Measurements from ENCODE around the gene DDX1. TPM values are rescaled to one million over a fixed set of nuclear protein-coding genes. Genes with fewer than 3 reads are reported as not detected.

Gene DDX1
- polyA plus RNA-seq, 1 donor from 2014 or later, result 38.0 TPM

DNA sequence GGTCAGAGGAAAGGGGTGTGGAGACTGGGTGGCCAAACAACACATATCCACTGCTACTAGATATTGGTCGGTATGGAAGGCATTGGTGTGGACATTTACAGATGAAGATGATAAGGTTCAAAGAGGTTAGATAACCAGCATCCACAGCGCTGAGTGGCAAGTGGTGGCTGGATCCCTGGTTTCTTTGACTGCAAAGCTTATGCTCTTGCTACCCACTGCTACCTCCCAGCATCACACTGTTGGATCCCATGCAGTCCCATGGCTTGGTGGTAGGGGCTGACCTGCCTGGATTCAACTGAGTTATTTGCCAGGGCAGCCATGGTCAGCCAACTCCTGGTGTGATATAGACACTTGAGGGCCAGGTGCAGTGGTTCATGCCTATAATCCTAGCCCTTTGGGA is 53.6 kb downstream of the DDX1 start:
- Mint-ChIP-seq H3K27me3 (no peaks in the 10 kb centered on the region), H3K4me3 (no peak overlapping the region), H3K27ac (no peak overlapping the region), H3K4me1 (peaks cover 0 to 5% (median 0%) of the 10 kb centered on the region in 3 donors), H3K36me3 (peaks cover 12% of the 10 kb centered on the region), H3K9me3 (peaks cover 0 to 7% (median 6%) of the 10 kb centered on the region in 3 donors)

DNA sequence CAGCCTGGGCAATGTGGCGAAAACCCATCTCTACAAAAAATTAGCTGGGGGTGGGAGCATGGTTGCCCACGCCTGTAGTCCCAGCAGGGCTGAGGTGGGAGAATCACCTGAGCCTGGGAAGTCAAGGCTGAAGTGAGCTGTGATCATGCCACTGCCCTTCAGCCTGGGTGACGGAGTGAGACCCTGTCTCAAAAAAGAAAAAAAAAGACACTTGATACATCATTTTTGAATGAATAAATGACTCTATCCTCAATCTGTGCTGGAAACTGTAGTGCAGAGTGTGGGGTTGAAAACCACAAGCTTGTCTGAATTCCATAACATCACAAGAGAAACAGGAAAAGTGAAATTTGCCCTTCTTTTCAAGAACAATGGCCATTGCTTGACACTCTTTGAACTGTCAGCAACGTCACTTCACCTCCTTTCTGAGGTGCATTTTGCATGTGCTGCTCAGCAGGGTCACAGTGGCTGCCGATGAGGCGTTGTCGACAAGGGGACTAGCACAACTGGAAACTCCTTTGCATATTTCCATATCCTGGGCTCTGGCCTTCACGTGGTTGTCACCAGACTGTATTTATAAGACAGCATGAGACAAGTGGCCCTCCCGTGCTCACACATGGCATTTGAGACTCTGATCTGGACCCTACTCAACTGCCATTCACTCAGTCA is 54.2 kb downstream of the DDX1 start:
- H3K36me3 Mint-ChIP-seq, result peaks cover 12% of the 10 kb centered on the region
- no peaks in the 10 kb centered on the region for H3K27me3 Mint-ChIP-seq
- no peak overlapping the region for H3K4me3 Mint-ChIP-seq
- peaks cover 0 to 5% (median 0%) of the 10 kb centered on the region in 3 donors for H3K4me1 Mint-ChIP-seq
- no peak overlapping the region for H3K27ac Mint-ChIP-seq
- H3K9me3 Mint-ChIP-seq, result peaks cover 0 to 7% (median 6%) of the 10 kb centered on the region in 3 donors

DNA sequence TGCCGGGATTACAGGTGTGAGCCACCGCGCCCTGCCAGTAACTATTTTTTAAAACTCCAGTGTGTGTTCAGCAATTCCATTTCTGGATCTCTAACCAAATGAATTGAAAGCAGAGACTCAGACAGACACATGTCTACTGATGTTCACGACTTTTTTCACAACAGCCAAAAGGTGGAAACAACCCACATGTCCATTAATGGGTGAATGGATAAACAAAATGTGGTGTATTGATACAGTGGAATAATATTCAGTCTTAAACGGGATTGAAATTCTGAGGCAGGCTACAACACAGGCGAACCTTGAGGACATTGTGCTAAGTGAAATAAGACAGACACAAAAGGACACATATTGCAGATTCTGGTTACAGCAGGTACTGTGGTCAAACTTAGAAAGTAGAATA is 55.0 kb downstream of the DDX1 start:
- Mint-ChIP-seq H3K27me3 (no peaks in the 10 kb centered on the region), H3K4me1 (peaks cover 0 to 5% (median 0%) of the 10 kb centered on the region in 3 donors), H3K9me3 (no peaks in the 10 kb centered on the region), H3K36me3 (peaks cover 6% of the 10 kb centered on the region), H3K4me3 (peak overlapping the region in 1 of 4 donors; percentile 33), H3K27ac (no peak overlapping the region)

- Mint-ChIP-seq H3K4me1 (peaks cover 0 to 5% (median 0%) of the 10 kb centered on the region in 3 donors), H3K9me3 (no peaks in the 10 kb centered on the region), H3K36me3 (peaks cover 1% of the 10 kb centered on the region), H3K4me3 (no peak overlapping the region), H3K27ac (peak overlapping the region in 1 of 3 donors; percentile 20), H3K27me3 (no peaks in the 10 kb centered on the region)
Measured at GRCh38 chr2:15647622-15648590, 56.2 kb downstream of the DDX1 start.

- Mint-ChIP-seq H3K36me3 (peaks cover 1% of the 10 kb centered on the region), H3K4me3 (no peak overlapping the region), H3K9me3 (no peaks in the 10 kb centered on the region)
Measured at GRCh38 chr2:15648593-15649525, 57.2 kb downstream of the DDX1 start.

DNA sequence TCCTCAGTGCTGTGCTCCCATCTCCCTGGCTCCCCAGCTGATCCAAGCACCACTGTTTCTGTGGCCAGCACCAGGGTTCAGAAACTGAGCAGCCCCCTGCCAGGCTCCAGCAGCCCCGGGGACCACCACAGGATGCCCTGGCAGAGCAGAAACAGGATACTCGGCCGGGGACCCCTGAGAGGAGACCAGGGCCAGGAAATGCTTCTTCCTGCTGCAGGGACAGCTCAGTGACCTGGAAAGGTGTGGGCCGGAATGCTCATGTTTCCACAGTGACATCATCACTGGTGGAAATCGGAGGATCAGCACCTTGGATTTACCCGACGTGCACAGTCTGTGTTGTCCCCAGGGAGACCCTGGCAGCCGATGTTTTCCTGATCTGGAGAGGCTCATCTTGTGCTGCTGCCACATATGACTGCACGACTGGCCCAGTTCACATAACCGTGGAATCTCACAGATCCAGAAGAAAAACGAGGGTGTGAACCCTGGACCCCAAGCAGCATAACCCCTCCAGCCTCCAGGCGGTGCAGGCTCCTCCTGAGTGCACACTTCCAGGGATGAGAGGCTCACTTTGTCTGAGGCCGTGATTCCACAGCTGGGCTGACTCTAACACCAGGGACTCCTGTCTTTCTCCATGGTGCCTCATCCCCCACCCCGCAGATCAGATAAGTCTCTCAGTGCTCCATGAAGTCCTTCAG is 58.0 kb downstream of the DDX1 start:
- peaks cover 0 to 5% (median 0%) of the 10 kb centered on the region in 3 donors for H3K4me1 Mint-ChIP-seq
- no peak overlapping the region for H3K4me3 Mint-ChIP-seq
- peaks cover 1% of the 10 kb centered on the region for H3K36me3 Mint-ChIP-seq
- no peaks in the 10 kb centered on the region for H3K27me3 Mint-ChIP-seq
- no peak overlapping the region for H3K27ac Mint-ChIP-seq
- H3K9me3 Mint-ChIP-seq, result no peaks in the 10 kb centered on the region

More at GRCh38 chr2:15648593-15649525, 57.2 kb downstream of the DDX1 start:
- Mint-ChIP-seq H3K27ac (no peak overlapping the region), H3K27me3 (no peaks in the 10 kb centered on the region), H3K4me1 (peaks cover 0 to 5% (median 0%) of the 10 kb centered on the region in 3 donors)

DNA sequence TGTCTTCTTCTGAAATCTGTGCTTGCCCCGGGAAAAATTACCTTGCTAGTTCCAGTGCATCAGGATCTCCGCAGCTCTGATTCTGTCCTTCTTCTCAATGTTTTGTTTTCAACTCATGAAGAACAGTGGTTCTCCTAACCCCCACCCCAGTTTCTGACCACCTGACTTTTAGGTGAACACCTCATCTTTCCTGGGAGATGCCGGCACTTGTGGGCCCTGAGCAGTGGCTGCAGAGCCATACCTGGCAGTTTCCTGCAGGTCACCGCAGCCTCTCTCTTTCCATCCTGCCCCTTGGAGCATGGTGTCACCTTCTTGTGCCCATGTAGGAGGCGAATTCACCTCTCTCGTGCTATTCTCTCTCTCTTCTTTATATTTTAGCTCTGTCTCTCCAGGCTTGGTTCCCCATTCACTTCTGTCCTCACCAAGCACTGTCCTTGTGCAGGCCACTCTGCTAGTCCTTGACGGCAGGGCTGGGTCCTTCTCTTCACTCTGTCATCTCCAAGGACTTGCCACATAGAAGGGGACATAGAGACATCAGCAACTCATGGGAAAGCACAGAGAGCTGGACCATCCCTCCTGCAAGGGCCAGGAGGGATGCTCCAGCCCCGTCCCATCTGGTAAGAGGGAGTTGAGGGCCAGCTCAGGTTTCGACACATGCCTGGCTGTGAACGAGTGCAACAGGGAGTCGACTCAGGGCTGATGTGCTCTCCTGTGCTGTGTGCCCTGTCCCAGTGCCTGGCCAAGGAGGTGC is 59.1 kb downstream of the DDX1 start:
- Mint-ChIP-seq H3K4me1 (peaks cover 0 to 3% (median 0%) of the 10 kb centered on the region in 3 donors), H3K27ac (peak overlapping the region in 1 of 3 donors; percentile 4)

GRCh38 chr2:15651367-15651727 is 59.7 kb downstream of the DDX1 start:
- Mint-ChIP-seq H3K36me3 (peaks cover 1% of the 10 kb centered on the region), H3K9me3 (no peaks in the 10 kb centered on the region), H3K4me1 (no peaks in the 10 kb centered on the region), H3K27ac (no peak overlapping the region), H3K27me3 (peaks cover 5% of the 10 kb centered on the region), H3K4me3 (no peak overlapping the region)

More for the DNA sequence above, 59.1 kb downstream of the DDX1 start:
- Mint-ChIP-seq H3K9me3 (no peaks in the 10 kb centered on the region), H3K4me3 (no peak overlapping the region), H3K36me3 (peaks cover 1% of the 10 kb centered on the region), H3K27me3 (peaks cover 5% of the 10 kb centered on the region)

- H3K36me3 Mint-ChIP-seq, result peaks cover 1% of the 10 kb centered on the region
- no peak overlapping the region for H3K27ac Mint-ChIP-seq
- no peak overlapping the region for H3K4me3 Mint-ChIP-seq
- peaks cover 5% of the 10 kb centered on the region for H3K27me3 Mint-ChIP-seq
- no peaks in the 10 kb centered on the region for H3K9me3 Mint-ChIP-seq
- H3K4me1 Mint-ChIP-seq, result no peaks in the 10 kb centered on the region
Measured at GRCh38 chr2:15652252-15652651, 60.6 kb downstream of the DDX1 start.

DNA sequence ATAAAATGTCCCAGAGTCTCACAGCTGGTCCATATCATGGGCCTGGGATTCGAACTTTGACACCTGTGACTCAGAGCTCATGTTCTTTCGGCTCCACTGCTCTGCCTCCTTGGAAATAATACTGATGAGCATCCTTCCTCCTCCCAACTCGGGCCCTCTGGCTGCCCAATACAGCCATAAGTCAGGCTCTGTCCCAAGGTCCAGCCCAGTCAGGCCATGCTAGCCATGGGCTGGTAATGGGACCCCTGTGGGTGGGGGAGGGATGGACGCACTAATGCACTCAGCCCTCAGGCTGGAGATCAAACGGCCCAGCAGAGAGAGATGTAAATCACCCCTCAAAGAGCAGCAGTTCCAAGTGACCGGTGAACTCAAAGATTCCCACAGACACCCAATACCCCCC is 61.1 kb downstream of the DDX1 start:
- H3K27me3 Mint-ChIP-seq, result peaks cover 5% of the 10 kb centered on the region
- no peaks in the 10 kb centered on the region for H3K4me1 Mint-ChIP-seq
- H3K36me3 Mint-ChIP-seq, result peaks cover 1% of the 10 kb centered on the region
- H3K9me3 Mint-ChIP-seq, result no peaks in the 10 kb centered on the region
- H3K4me3 Mint-ChIP-seq, result no peak overlapping the region
- H3K27ac Mint-ChIP-seq, result no peak overlapping the region

DNA sequence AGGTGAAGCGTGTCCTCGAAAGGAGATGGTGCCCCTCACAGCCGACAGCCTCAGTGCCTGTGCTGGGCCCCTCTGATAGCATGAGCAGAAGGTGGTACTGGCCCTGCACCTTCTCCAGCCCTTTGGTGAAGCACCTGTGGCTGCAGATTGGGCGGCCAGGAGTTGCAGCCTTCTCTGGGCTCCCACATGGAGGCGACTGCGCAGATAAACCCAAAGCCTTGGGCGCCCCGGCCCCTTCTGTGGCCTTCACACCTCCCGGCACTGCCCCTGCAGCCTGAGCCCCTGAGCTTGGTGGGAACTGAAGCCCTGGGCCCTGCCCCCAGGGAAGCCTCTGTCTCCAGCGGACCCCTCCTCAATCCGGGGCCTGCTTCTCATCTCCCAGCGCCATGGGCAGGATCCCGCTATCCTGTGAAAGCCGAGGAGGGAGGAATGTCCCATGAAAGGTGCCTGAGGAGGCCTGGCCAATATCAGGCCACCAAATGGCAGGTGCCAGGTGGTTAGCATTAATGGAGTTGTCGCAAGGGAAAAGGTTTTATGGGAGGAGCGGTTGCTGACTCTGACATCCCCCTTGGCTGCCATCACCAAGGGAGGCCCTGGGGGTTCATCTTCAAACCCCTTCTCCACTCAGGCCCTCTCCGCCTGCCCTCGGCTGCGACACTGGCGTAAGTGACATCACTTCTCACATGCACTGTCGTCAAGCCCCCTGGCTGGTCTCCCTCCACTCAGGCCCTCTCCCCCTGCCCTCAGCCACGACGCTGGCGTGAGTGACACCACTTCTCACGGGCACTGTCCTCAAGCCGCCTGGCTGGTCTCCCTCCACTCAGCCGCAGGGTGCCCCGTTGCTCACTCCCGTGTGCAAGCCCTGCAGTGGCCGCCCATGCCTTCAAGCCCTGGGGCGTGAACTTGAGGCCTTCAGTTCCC is 62.4 kb downstream of the DDX1 start:
- peaks cover 5% of the 10 kb centered on the region for H3K27me3 Mint-ChIP-seq
- peaks cover 1% of the 10 kb centered on the region for H3K36me3 Mint-ChIP-seq
- H3K9me3 Mint-ChIP-seq, result peaks cover 0 to 2% (median 0%) of the 10 kb centered on the region in 3 donors
- no peaks in the 10 kb centered on the region for H3K4me1 Mint-ChIP-seq
- H3K27ac Mint-ChIP-seq, result no peak overlapping the region
- H3K4me3 Mint-ChIP-seq, result no peak overlapping the region

GRCh38 chr2:15654727-15655073 is 63.0 kb downstream of the DDX1 start:
- Mint-ChIP-seq H3K27ac (no peak overlapping the region), H3K4me1 (no peaks in the 10 kb centered on the region), H3K4me3 (no peak overlapping the region), H3K27me3 (peaks cover 5% of the 10 kb centered on the region), H3K36me3 (peaks cover 1% of the 10 kb centered on the region), H3K9me3 (peaks cover 0 to 2% (median 0%) of the 10 kb centered on the region in 3 donors)

Data from IgD-negative memory B cell (primary cell).